Left cardiac atrium (tissue), 4 donors: ENCODE results near the gene SDK1. TPM values are rescaled to one million over a fixed set of nuclear protein-coding genes. Genes with fewer than 3 reads are reported as not detected.

Experiments used
- ATAC-seq, 2 donors: fragments of 200-7000 bp; cut with Tn5 transposase; one replicate each; pipeline ENCODE4 v1.9.1; 2020; ENCODE audit warnings: mild to moderate bottlenecking in 2 of 2, moderate library complexity in 2 of 2
- DNase-seq: peaks from one replicate; pipeline ENCODE4 v3.0.0-alpha.2; 2020
- intact Hi-C, 2 donors: fragments of 100-400 bp; cut with DNase I; formaldehyde crosslinking; loops; one replicate each; pipeline versions ENCODE4 v1.14.1 to v1.15.1; 2022 to 2023
- total RNA-seq, 2 donors: library from RNA; stranded (reverse); fragmentation: NEBNext Ultra II Directional; extraction: Animal tissue kit (Norgen Biotek cat#: 25700); gene quantifications; one replicate each; pipeline ENCODE4 v1.2.1, GENCODE V29; 2021
- donor health status: DM: no; HTN: yes; CAD: no.
- donor health status: DM: no; HTN: yes; CAD: no; lungs with severe emphysema.
- donor health status: DM: yes; HTN: yes; CAD: no.
- donor health status: Dilated cardiomyopathy.

SDK1 gene
- total RNA-seq, 2 donors from 2014 or later = 2.0 to 2.8 TPM

DNA sequence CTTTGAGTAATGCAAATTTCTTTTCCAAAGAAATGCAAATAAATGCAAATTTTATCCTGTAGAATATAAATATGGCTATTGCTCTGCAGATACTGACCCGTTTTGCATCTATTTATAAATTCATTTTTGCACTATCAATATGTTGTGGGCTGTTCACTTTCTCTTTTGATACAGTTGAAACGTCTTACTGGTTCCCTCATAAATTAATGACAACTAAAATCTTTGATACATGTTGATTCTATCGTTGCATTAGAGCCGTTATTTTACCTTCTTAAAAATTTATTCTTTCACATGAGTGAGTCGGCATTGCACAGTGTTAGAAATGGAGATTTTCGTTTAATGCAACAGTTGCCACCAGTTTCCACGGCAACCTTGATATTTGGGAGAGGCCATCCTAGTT lies 691.8 kb downstream of the SDK1 start:
- DNase-seq = no peak
- no peak for ATAC-seq

DNA sequence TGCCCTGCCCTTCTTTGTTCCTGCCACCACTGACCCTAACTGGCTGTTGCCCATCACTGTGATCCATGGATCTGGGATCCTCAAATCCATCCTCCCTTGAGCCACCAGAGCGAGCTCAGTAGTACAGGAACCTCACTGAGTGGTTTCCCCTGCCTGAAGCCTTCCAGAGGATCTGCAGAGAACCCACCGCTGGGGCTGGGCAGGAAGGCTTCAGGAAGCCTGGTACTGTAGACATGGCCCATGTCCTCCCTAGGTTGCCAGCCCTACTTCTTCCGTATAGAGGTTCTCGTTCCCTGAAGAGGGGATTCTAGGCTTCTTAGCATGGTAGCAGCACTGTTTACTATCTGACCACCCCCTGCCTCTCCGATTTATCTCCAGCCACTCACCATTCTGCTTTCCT lies 693.7 kb downstream of the SDK1 start:
- no peak for ATAC-seq
- intact Hi-C loops = no loop called here
- DNase-seq = no peak

More for the DNA sequence above, 691.8 kb downstream of the SDK1 start:
- intact Hi-C loops = no loop called here

GRCh38 chr7:3995187-3995586 lies 694.1 kb downstream of the SDK1 start:
- intact Hi-C loops = no loop called here
- no peak for ATAC-seq
- no peak for DNase-seq

- ATAC-seq = no peak
- DNase-seq = no peak
- intact Hi-C loops = no loop called here
These were observed 697.0 kb downstream of the SDK1 start for GRCh38 chr7:3998060-3998459.

GRCh38 chr7:4000139-4000538 lies 699.1 kb downstream of the SDK1 start:
- intact Hi-C loops = no loop called here
- ATAC-seq = no peak
- DNase-seq = no peak

GRCh38 chr7:4000934-4001333 lies 699.9 kb downstream of the SDK1 start:
- no peak for ATAC-seq
- DNase-seq = no peak
- intact Hi-C loops = no loop called here

DNA sequence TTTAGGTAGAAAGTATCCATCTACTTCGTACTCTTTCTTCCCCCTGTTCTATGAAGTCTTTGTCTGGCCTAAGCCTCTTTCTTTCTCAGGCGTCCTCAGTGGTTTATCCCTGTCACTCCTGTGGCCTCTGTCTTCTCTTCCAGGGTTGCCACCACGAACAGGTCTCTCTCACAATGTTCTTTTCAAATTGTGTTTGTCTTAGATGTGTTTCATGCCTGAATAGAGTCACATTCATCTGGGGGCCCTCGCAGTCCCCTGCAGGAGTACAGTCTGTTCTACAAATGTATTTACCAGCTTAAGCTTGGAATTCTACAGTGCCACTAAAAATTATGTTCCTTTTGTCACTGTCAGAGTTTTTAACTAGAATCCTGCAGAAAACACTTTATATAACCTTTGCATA lies 700.7 kb downstream of the SDK1 start:
- DNase-seq (no peak), ATAC-seq (no peak)
- intact Hi-C loops = no loop called here

GRCh38 chr7:4003503-4003902 lies 702.5 kb downstream of the SDK1 start:
- intact Hi-C loops = no loop called here
- ATAC-seq (no peak), DNase-seq (no peak)

GRCh38 chr7:4006687-4007086 lies 705.6 kb downstream of the SDK1 start:
- ATAC-seq (no peak), DNase-seq (no peak)
- intact Hi-C loops = no loop called here

- no peak for DNase-seq
- intact Hi-C loops = no loop called here
- ATAC-seq = no peak
These were observed 708.4 kb downstream of the SDK1 start for GRCh38 chr7:4009211-4010060.

GRCh38 chr7:4010061-4010605 lies 709.1 kb downstream of the SDK1 start:
- ATAC-seq (no peak), DNase-seq (no peak)
- intact Hi-C loops = no loop called here

- DNase-seq = no peak
- no peak for ATAC-seq
- intact Hi-C loops = no loop called here
These were observed 710.0 kb downstream of the SDK1 start for GRCh38 chr7:4010923-4011656.

DNA sequence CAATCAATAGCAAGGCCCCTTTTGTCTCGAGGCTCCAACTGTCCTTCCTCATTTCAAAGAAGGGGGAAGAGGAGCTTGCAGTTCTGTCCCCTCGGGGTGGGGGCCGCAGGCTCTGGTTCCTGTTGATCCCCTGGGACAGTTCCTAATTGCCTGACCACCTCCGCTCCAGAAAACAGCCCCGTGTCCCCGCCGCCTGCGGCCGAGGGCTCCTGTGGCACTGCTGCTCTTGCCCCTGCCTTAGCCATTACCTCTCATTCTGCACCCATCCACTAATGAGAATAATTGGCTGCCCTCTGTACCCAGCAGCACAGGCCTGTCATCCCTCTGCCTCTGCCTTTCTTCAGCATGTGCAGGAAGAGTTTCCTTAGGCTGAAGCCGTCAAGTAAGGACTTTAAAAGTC lies 712.7 kb downstream of the SDK1 start:
- intact Hi-C loops = no loop called here

DNA sequence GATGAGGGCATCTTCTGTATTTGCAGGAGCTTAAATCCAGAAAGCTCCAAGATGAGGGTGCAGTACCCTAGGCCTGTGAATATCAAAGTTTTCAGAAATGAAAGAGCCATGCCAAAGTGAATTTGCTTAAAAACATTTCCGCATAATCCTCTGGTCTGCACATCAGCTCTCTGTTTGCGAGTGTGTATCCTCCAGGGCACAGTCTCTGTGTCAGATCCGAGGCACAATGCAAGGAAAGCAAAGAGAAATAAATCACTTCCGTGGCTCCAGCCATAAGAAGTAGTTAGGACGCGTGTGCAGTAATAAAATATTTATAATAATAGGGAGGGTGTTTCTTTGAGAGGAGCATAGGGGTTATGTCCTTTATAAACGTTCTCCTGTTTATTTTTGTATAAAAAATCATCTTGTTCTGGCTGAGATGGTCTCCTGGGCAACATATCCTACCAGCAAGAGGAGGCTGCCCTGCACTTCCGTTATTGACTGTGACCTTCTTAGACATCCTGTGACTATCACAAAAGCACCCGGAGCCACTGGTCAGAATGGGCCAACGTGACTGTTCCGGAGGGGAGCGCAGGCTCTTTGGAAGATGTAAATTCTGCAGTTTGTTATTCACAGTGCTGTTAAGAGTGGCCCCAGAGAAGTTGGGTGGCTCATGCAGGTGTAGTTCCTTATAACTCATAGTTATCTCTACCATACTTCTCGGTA lies 713.4 kb downstream of the SDK1 start:
- no peak for DNase-seq
- no peak for ATAC-seq
- intact Hi-C loops = no loop called here

More for the DNA sequence above, 712.7 kb downstream of the SDK1 start:
- no peak for DNase-seq
- no peak for ATAC-seq

DNA sequence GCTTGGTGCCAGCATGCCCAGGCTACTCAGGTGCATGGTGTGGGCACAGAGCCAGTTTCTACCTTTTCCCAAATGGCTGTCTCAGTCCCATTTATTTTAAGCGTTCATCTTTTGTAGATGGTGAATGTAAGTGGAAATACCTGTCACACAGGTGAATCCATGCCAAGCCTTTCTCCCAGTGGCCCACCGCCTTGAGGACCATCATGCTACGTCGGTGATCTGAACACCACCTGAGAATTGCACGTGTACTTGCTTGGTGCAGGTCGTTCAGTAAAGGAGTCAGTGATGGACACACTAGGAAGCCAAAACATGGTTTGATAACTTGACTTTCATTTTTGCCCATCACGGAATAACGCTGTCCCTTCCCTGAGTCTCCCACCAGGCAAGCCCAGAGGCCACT lies 714.3 kb downstream of the SDK1 start:
- intact Hi-C loops = no loop called here

GRCh38 chr7:4015996-4016395 lies 714.9 kb downstream of the SDK1 start:
- no peak for DNase-seq
- no peak for ATAC-seq
- intact Hi-C loops = no loop called here

More for the DNA sequence above, 714.3 kb downstream of the SDK1 start:
- no peak for ATAC-seq
- no peak for DNase-seq

GRCh38 chr7:4017081-4017480 lies 716.0 kb downstream of the SDK1 start:
- DNase-seq = no peak
- intact Hi-C loops = no loop called here
- ATAC-seq = no peak

DNA sequence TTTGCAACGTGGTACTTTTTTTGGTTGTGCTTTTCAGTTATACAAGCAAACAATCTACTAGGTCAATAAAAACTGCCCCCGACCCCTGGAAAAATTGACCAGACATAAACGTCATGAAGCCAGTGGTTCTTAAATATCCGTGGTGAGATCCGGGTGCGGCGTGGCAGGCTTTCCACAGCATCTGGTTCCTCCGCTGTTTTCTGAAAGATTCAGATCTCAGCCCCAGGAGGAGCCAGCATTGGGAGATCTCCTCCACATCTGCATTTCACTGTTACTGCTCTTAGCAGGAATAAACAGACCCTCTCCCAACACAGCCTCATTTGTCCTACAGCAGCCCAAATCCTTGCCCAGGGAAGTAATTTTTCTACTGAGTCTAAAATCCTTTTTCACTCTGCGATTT lies 716.7 kb downstream of the SDK1 start:
- DNase-seq = no peak
- intact Hi-C loops = no loop called here
- ATAC-seq = no peak

DNA sequence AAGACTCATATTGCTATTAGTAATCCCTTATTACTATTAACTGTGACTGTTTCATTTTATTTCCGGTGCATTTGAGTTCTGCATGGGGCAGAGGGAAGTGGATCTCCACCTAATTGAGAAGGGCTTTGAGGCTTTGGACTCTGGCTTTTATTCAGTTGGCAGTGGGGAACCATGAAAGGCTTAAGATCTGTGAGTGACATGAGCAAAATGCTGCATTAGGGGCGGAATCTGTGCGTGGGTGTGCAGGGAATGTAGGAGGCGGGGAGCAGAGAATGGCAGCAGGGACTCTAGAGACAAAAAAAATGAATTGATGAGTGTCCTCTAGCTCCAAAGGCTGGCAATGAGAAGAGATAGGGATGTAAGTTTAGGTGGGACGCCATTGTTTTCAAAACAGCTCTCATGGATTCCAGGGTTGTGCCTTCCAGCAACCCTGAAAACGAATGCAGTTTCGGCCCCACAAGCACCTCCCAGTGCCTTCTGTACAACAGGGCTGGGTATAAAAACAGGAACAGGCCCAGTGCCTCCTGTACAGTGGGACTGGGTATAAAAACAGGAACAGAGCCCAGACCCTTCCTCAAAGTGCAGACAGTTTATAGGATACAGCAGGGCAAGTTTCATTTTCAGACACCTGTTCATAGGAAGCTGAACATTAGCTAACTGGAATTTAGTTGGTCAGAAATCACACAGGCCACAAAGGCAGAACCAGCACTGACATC lies 717.7 kb downstream of the SDK1 start:
- intact Hi-C loops = no loop called here
- no peak for ATAC-seq
- no peak for DNase-seq
